ENCODE results near the gene TTC3. TPM values are rescaled to one million over a fixed set of nuclear protein-coding genes. Genes with fewer than 3 reads are reported as not detected.

Gene TTC3
- polyA plus RNA-seq, 4 donors, result 18.6 to 106 (median 29.0) TPM

DNA sequence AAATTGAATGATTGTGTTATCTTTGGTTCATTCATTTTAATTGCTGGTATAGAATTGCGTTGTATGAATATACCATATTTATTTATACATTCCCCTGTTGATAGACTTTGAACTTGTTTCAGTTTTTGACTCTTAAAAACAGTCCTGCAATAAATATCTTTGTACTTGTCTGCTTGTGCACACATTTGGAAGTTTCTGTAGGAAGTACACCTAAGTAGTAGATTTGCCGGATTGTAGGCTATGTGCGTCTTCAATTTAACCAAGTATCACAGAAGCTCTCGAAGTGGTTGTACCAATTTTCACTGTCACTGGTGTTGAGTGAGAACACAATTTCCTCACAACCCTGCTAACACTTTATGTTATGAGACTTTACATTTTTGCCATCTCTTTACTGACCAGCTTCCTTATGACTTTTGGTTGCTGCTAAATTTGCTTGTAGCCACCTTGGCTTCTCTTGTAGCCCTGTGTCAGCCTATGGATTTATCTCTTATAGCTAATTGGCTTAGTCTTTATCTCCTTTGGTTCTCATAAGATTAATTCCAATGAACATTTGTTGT lies 2.2 kb downstream of the TTC3 start:
- WGBS, 3 donors, result 73 to 85% (median 82%) methylated on average over 4 of the region's 4 CpGs
- Histone ChIP-seq H3K9me3 (ENCODE audit: control insufficient read depth in 2 of 2, insufficient read depth in 1 of 2, low read depth in 1 of 2, low read length in 1 of 2) (peaks cover 0 to 4% of the 10 kb centered on the region in 2 donors), H3K4me1 (ENCODE audit: control insufficient read depth in 3 of 3, insufficient read depth in 2 of 3, low read depth in 1 of 3, low read length in 2 of 3) (peaks cover 4 to 8% (median 5%) of the 10 kb centered on the region in 3 donors), H3K4me3 (ENCODE audit: low read depth in 1 of 3, low read length in 3 of 3) (no peak overlapping the region), H3K27ac (ENCODE audit: low read depth in 1 of 3, low read length in 2 of 3) (no peak overlapping the region), H3K36me3 (ENCODE audit: control insufficient read depth in 3 of 3, insufficient read depth in 2 of 3, low read depth in 1 of 3, low read length in 3 of 3) (no peaks in the 10 kb centered on the region), H3K27me3 (ENCODE audit: control insufficient read depth in 3 of 3, insufficient read depth in 3 of 3, low read length in 3 of 3) (no peaks in the 10 kb centered on the region)
- DNase-seq, result peak in 1 of 2 donors; percentile 14
- no peak for FAIRE-seq

DNA sequence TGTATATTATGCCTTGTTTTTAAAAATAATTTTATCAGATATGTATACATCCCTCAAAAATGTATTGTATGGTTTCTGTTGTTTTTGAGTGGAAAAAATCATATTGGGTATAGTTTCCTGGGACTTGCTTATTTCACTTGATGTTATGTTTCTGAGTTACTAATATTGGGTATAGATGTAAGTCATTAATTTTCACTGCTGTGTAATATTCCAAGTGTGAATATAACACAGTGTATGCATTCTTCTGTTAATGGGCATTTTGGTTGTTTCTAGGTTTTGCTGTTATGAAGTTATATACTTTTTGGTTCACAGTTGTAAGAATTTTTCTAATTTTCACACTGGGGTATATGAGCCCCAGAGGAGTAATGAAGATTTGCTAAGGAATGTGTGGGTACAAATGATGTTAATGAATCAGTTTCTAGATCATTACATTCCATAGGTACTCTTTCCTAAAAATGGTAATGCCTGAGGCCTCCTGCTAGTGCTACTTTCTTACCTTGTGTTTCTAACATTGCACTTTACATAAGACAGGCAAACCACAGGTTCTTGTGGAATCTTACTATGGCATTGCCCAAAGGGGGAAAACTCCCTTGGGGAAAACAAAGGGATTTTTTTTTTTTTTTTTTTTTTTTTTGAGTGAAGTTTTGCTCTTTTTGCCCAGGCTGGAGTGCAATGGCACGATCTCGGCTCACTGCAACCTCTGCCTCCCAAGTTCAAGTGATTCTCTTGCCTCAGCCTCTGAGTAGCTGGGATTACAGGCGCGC lies 3.2 kb downstream of the TTC3 start:
- WGBS, 3 donors, result 98 to 100% (median 98%) methylated on average over 4 of the region's 4 CpGs
- no peaks in the 10 kb centered on the region for H3K36me3 ChIP-seq (ENCODE audit: control insufficient read depth in 3 of 3, insufficient read depth in 2 of 3, low read depth in 1 of 3, low read length in 3 of 3)
- H3K9me3 ChIP-seq (ENCODE audit: control insufficient read depth in 2 of 2, insufficient read depth in 1 of 2, low read depth in 1 of 2, low read length in 1 of 2), result peaks cover 0 to 4% of the 10 kb centered on the region in 2 donors
- peaks cover 4 to 8% (median 5%) of the 10 kb centered on the region in 3 donors for H3K4me1 ChIP-seq (ENCODE audit: control insufficient read depth in 3 of 3, insufficient read depth in 2 of 3, low read depth in 1 of 3, low read length in 2 of 3)
- H3K4me3 ChIP-seq (ENCODE audit: low read depth in 1 of 3, low read length in 3 of 3), result no peak overlapping the region
- no peak overlapping the region for H3K27ac ChIP-seq (ENCODE audit: low read depth in 1 of 3, low read length in 2 of 3)
- DNase-seq, result no peak
- no peaks in the 10 kb centered on the region for H3K27me3 ChIP-seq (ENCODE audit: control insufficient read depth in 3 of 3, insufficient read depth in 3 of 3, low read length in 3 of 3)
- FAIRE-seq, result no peak

DNA sequence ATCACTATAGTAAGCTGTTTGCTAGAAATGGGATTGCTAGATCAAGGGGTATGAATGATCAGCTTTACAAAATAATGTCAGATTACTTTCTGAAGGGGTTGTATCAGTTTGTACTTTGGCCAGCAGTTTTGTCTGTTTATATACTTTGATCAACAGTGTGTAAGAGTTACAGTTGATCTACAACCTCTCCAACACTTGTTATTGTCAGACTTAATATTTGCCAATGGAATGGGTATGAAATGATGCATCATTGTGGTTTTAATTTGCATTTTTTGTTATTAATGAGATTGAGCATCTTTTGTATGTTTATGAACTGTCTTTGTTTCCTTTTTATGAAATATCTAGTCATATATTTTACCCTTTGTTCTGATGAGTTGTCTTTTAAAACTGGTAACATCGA lies 4.3 kb downstream of the TTC3 start:
- FAIRE-seq, result no peak
- WGBS, 3 donors, result 69 to 91% (median 88%) methylated on average over 1 of the region's 1 CpG

DNA sequence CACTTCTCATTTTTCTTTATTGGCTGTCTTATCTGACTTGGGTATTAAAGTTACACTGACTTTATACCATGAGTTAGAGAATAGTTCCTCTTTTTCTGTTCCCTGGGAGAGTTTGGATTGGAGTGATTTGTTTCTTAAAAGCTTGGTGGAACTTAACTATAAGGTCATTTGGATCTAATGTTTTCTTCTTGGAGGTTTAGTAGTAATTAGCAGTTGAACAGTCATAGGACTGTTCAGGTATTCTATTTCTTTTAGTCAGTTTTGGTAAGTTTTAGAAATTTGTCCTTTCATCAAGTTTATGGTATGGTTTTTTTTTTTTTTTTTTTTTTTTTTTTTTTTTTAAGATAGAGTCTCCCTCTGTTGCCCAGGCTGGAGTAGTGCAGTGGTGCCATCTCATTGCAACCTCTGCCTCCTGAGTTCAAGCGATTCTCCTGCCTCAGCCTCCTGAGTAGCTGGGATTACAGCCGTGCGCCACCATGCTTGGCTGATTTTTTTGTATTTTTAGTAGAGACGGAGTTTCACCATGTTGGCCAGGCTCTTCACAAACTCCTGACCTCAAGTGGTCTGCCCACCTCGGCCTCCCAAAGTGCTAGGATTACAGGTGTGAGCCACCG lies 6.3 kb downstream of the TTC3 start:
- no peaks in the 10 kb centered on the region for H3K27me3 ChIP-seq (ENCODE audit: control insufficient read depth in 3 of 3, insufficient read depth in 3 of 3, low read length in 3 of 3)
- 65 to 80% (median 69%) methylated on average over 6 of the region's 6 CpGs for WGBS, 3 donors
- H3K36me3 ChIP-seq (ENCODE audit: control insufficient read depth in 3 of 3, insufficient read depth in 2 of 3, low read depth in 1 of 3, low read length in 3 of 3), result no peaks in the 10 kb centered on the region
- no peak overlapping the region for H3K4me3 ChIP-seq (ENCODE audit: low read depth in 1 of 3, low read length in 3 of 3)
- no peak for FAIRE-seq
- no peak overlapping the region for H3K27ac ChIP-seq (ENCODE audit: low read depth in 1 of 3, low read length in 2 of 3)
- no peak for DNase-seq
- peaks cover 0 to 4% of the 10 kb centered on the region in 2 donors for H3K9me3 ChIP-seq (ENCODE audit: control insufficient read depth in 2 of 2, insufficient read depth in 1 of 2, low read depth in 1 of 2, low read length in 1 of 2)
- peaks cover 6 to 9% (median 8%) of the 10 kb centered on the region in 3 donors for H3K4me1 ChIP-seq (ENCODE audit: control insufficient read depth in 3 of 3, insufficient read depth in 2 of 3, low read depth in 1 of 3, low read length in 2 of 3)

More for the DNA sequence above, 4.3 kb downstream of the TTC3 start:
- Histone ChIP-seq H3K9me3 (ENCODE audit: control insufficient read depth in 2 of 2, insufficient read depth in 1 of 2, low read depth in 1 of 2, low read length in 1 of 2) (peaks cover 0 to 4% of the 10 kb centered on the region in 2 donors), H3K27ac (ENCODE audit: low read depth in 1 of 3, low read length in 2 of 3) (no peak overlapping the region), H3K4me1 (ENCODE audit: control insufficient read depth in 3 of 3, insufficient read depth in 2 of 3, low read depth in 1 of 3, low read length in 2 of 3) (peaks cover 0 to 3% (median 0%) of the 10 kb centered on the region in 3 donors), H3K36me3 (ENCODE audit: control insufficient read depth in 3 of 3, insufficient read depth in 2 of 3, low read depth in 1 of 3, low read length in 3 of 3) (no peaks in the 10 kb centered on the region), H3K27me3 (ENCODE audit: control insufficient read depth in 3 of 3, insufficient read depth in 3 of 3, low read length in 3 of 3) (no peaks in the 10 kb centered on the region), H3K4me3 (ENCODE audit: low read depth in 1 of 3, low read length in 3 of 3) (no peak overlapping the region)
- no peak for DNase-seq

DNA sequence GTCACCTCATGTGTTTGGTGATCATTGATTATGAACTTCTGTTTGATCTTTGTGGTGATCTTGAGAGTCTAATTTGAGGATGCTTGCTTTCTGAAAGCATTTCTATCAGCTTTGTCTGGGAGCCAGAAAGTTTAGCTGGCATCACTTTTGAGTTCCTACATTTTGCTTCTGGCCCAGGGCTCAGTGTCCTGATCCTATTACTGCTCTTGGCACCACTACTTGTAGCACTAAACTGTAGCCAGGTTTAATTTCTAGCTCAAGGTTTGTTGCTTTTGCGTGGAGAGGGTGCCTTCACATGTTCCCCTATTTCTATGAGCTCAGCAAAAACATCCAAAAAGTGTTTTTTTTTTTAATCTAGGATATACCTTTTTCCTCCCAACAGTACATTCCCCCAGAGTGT lies 9.3 kb downstream of the TTC3 start:
- no peaks in the 10 kb centered on the region for H3K36me3 ChIP-seq (ENCODE audit: control insufficient read depth in 3 of 3, insufficient read depth in 2 of 3, low read depth in 1 of 3, low read length in 3 of 3)
- H3K27me3 ChIP-seq (ENCODE audit: control insufficient read depth in 3 of 3, insufficient read depth in 3 of 3, low read length in 3 of 3), result no peaks in the 10 kb centered on the region
- no peak overlapping the region for H3K4me3 ChIP-seq (ENCODE audit: low read depth in 1 of 3, low read length in 3 of 3)
- no peak for DNase-seq
- 93 to 97% (median 94%) methylated on average over 1 of the region's 1 CpG for WGBS, 3 donors
- H3K27ac ChIP-seq (ENCODE audit: low read depth in 1 of 3, low read length in 2 of 3), result no peak overlapping the region
- peaks cover 6 to 9% (median 6%) of the 10 kb centered on the region in 3 donors for H3K4me1 ChIP-seq (ENCODE audit: control insufficient read depth in 3 of 3, insufficient read depth in 2 of 3, low read depth in 1 of 3, low read length in 2 of 3)
- FAIRE-seq, result no peak
- peaks cover 0 to 4% of the 10 kb centered on the region in 2 donors for H3K9me3 ChIP-seq (ENCODE audit: control insufficient read depth in 2 of 2, insufficient read depth in 1 of 2, low read depth in 1 of 2, low read length in 1 of 2)

DNA sequence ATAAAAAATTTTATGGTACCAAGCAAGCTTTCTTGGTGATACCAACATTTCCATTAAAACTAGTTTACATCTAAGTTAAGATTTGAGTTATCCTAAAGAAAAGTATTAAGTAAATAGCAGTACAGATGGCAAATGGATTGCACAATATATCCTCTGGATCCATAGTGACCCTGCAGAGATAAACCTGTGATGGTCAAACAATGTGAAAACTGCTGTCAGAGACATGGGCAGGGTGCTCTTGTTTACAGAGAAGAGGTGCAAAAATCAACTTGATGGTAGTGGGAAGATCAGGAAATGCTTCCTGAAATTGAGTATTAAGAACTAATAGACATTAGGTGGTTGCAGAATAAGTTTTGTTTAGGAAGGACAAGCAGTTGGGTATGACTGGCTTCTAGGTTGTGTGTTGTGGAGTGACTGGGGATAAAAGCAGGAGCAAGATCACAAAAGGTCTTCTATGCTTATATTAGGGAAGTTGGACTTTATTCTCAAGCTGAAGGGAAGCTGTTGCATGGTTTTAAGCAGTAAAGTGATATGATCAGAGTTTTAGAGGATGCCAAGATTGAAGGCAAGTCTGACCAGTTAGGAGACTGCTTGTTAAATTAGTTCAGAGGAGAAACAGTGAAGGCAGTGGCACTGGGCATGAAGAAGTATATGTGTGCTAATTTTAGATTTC lies 9.9 kb downstream of the TTC3 start:
- Histone ChIP-seq H3K4me1 (ENCODE audit: control insufficient read depth in 3 of 3, insufficient read depth in 2 of 3, low read depth in 1 of 3, low read length in 2 of 3) (peaks cover 6 to 9% (median 6%) of the 10 kb centered on the region in 3 donors), H3K9me3 (ENCODE audit: control insufficient read depth in 2 of 2, insufficient read depth in 1 of 2, low read depth in 1 of 2, low read length in 1 of 2) (peaks cover 0 to 4% of the 10 kb centered on the region in 2 donors), H3K27me3 (ENCODE audit: control insufficient read depth in 3 of 3, insufficient read depth in 3 of 3, low read length in 3 of 3) (no peaks in the 10 kb centered on the region), H3K4me3 (ENCODE audit: low read depth in 1 of 3, low read length in 3 of 3) (no peak overlapping the region), H3K36me3 (ENCODE audit: control insufficient read depth in 3 of 3, insufficient read depth in 2 of 3, low read depth in 1 of 3, low read length in 3 of 3) (no peaks in the 10 kb centered on the region), H3K27ac (ENCODE audit: low read depth in 1 of 3, low read length in 2 of 3) (no peak overlapping the region)
- FAIRE-seq (no peak), DNase-seq (peak in 1 of 2 donors; percentile 8)

DNA sequence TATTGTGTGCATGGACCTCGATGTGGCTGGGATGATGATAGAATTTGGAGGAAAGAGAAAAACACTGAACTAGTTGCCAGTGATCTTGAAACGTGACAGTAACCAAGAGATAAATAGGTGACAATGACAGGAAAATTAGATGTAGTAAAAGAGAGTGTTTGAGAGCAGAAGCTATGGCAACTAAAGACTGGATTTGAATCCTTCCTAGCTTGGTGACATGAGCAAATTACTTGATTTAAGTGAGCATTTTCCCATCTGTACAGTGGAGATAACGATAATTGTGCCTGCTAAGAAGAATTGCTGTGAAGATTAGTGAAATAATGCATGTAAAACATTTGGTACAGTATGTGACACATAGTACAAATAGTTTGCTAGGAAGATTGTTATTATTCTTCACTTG lies 12.7 kb downstream of the TTC3 start:
- Histone ChIP-seq H3K4me1 (ENCODE audit: control insufficient read depth in 3 of 3, insufficient read depth in 2 of 3, low read depth in 1 of 3, low read length in 2 of 3) (peaks cover 6 to 9% (median 6%) of the 10 kb centered on the region in 3 donors), H3K27ac (ENCODE audit: low read depth in 1 of 3, low read length in 2 of 3) (no peak overlapping the region), H3K27me3 (ENCODE audit: control insufficient read depth in 3 of 3, insufficient read depth in 3 of 3, low read length in 3 of 3) (no peaks in the 10 kb centered on the region), H3K9me3 (ENCODE audit: control insufficient read depth in 2 of 2, insufficient read depth in 1 of 2, low read depth in 1 of 2, low read length in 1 of 2) (no peaks in the 10 kb centered on the region), H3K4me3 (ENCODE audit: low read depth in 1 of 3, low read length in 3 of 3) (no peak overlapping the region), H3K36me3 (ENCODE audit: control insufficient read depth in 3 of 3, insufficient read depth in 2 of 3, low read depth in 1 of 3, low read length in 3 of 3) (peaks cover 0 to 6% (median 2%) of the 10 kb centered on the region in 3 donors)
- FAIRE-seq, result no peak
- 84 to 89% (median 85%) methylated on average over 3 of the region's 3 CpGs for WGBS, 3 donors
- no peak for DNase-seq

DNA sequence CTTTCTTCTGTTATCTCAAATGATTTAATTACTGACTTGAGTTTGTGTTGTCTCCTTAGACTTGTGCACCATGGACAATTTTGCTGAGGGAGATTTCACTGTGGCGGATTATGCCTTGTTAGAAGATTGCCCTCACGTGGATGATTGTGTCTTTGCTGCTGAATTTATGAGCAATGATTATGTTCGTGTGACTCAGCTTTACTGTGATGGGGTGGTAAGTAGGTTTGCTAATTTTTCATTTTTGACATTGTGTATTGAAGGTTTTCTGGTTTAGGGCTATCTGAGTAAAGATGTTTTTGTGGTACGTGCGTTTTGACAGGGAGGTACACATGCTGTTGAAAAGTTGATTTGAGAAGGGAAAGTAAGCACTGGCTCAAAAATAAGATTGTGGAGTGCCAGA lies 14.1 kb downstream of the TTC3 start:
- peaks cover 6 to 9% (median 6%) of the 10 kb centered on the region in 3 donors for H3K4me1 ChIP-seq (ENCODE audit: control insufficient read depth in 3 of 3, insufficient read depth in 2 of 3, low read depth in 1 of 3, low read length in 2 of 3)
- peaks cover 0 to 8% (median 2%) of the 10 kb centered on the region in 3 donors for H3K36me3 ChIP-seq (ENCODE audit: control insufficient read depth in 3 of 3, insufficient read depth in 2 of 3, low read depth in 1 of 3, low read length in 3 of 3)
- peak; percentile 52 for DNase-seq

More for the DNA sequence above, 14.1 kb downstream of the TTC3 start:
- no peak for FAIRE-seq
- Histone ChIP-seq H3K9me3 (ENCODE audit: control insufficient read depth in 2 of 2, insufficient read depth in 1 of 2, low read depth in 1 of 2, low read length in 1 of 2) (no peaks in the 10 kb centered on the region), H3K27me3 (ENCODE audit: control insufficient read depth in 3 of 3, insufficient read depth in 3 of 3, low read length in 3 of 3) (no peaks in the 10 kb centered on the region), H3K27ac (ENCODE audit: low read depth in 1 of 3, low read length in 2 of 3) (no peak overlapping the region), H3K4me3 (ENCODE audit: low read depth in 1 of 3, low read length in 3 of 3) (no peak overlapping the region)
- 53 to 59% (median 57%) methylated on average over 5 of the region's 5 CpGs for WGBS, 3 donors

All from small intestine (tissue), 7 donors.